Loucy (cell line): ENCODE data around the gene ALPG.
"Not testable (repeated sequence)": the region's sequence is repeated elsewhere in the genome, so short reads cannot be mapped to it uniquely, and the experiment has no call there.

Experiments used
- H2AFZ ChIP-seq: fragments of 200-600 bp; sonication (generic); 2 replicates; pipeline ENCODE4 v1.6.0; 2016; ENCODE audit warnings: antibody characterized with exemption, mild to moderate bottlenecking, low read length, moderate library complexity
- H3F3A ChIP-seq: fragments of 200-600 bp; 2 replicates; pipeline ENCODE4 v1.6.0; 2016; ENCODE audit warnings: antibody characterized with exemption, low read depth, mild to moderate bottlenecking
- H3K27me3 ChIP-seq: fragments of 200-600 bp; sonication (generic); 2 replicates; pipeline ENCODE4 v1.6.1; 2014; ENCODE audit warnings: low read length, mild to moderate bottlenecking; ENCODE audit not compliant: insufficient read depth, poor library complexity, severe bottlenecking
- H3K36me3 ChIP-seq: fragments of 200-600 bp; sonication (generic); 2 replicates; pipeline ENCODE4 v1.6.1; 2016; ENCODE audit warnings: low read length; ENCODE audit not compliant: insufficient read depth
- H3K4me1 ChIP-seq: fragments of 200-600 bp; sonication (generic); 2 replicates; pipeline ENCODE4 v1.5.1; 2014; ENCODE audit warnings: low read length, mild to moderate bottlenecking; ENCODE audit not compliant: insufficient read depth, poor library complexity, severe bottlenecking
- H3K4me2 ChIP-seq: fragments of 200-600 bp; sonication (generic); 2 replicates; pipeline ENCODE4 v1.6.0; 2014; ENCODE audit warnings: antibody characterized with exemption, low read length, low read depth, mild to moderate bottlenecking; ENCODE audit not compliant: poor library complexity, severe bottlenecking
- H3K4me3 ChIP-seq: fragments of 200-600 bp; sonication (generic); 2 replicates; pipeline ENCODE4 v1.5.1; 2014; ENCODE audit warnings: low read length, mild to moderate bottlenecking, mixed read lengths; ENCODE audit not compliant: poor library complexity, severe bottlenecking
- H3K79me2 ChIP-seq: fragments of 200-600 bp; sonication (generic); 2 replicates; pipeline ENCODE4 v1.6.1; 2014; ENCODE audit warnings: low read length; ENCODE audit not compliant: insufficient read depth
- H3K9ac ChIP-seq: fragments of 200-600 bp; sonication (generic); 2 replicates; pipeline ENCODE4 v1.6.0; 2014; ENCODE audit warnings: mild to moderate bottlenecking, low read depth, low read length, moderate library complexity; ENCODE audit not compliant: poor library complexity, severe bottlenecking
- H3K9me2 ChIP-seq: fragments of 200-600 bp; sonication (generic); replicated peaks from 2 replicates; pipeline ENCODE4 v1.6.1; 2016; ENCODE audit warnings: low read depth, low read length, mixed read lengths
- H3K9me3 ChIP-seq: fragments of 200-600 bp; sonication (generic); 2 replicates; pipeline ENCODE4 v1.6.1; 2014; ENCODE audit warnings: mild to moderate bottlenecking, antibody characterized with exemption, low read length, low read depth; ENCODE audit not compliant: insufficient read depth
- H4K20me1 ChIP-seq: fragments of 200-600 bp; sonication (generic); 2 replicates; pipeline ENCODE4 v1.6.0; 2014; ENCODE audit warnings: antibody characterized with exemption, low read length, mild to moderate bottlenecking; ENCODE audit not compliant: insufficient read depth, poor library complexity, severe bottlenecking
- EZH2phosphoT487 ChIP-seq: fragments of 200-600 bp; IDR thresholded peaks from 2 replicates; pipeline ENCODE4 v1.6.1; 2018; ENCODE audit warnings: antibody characterized with exemption, mild to moderate bottlenecking, moderate library complexity, borderline replicate concordance
- TF ChIP-seq, protein P1 (sequence below): fragments of 200-600 bp; sonication (generic); conservative IDR thresholded peaks from 2 replicates; pipeline ENCODE4 v1.5.1; 2014; ENCODE audit warnings: mild to moderate bottlenecking, antibody characterized with exemption, low read length

ALPG gene

DNA sequence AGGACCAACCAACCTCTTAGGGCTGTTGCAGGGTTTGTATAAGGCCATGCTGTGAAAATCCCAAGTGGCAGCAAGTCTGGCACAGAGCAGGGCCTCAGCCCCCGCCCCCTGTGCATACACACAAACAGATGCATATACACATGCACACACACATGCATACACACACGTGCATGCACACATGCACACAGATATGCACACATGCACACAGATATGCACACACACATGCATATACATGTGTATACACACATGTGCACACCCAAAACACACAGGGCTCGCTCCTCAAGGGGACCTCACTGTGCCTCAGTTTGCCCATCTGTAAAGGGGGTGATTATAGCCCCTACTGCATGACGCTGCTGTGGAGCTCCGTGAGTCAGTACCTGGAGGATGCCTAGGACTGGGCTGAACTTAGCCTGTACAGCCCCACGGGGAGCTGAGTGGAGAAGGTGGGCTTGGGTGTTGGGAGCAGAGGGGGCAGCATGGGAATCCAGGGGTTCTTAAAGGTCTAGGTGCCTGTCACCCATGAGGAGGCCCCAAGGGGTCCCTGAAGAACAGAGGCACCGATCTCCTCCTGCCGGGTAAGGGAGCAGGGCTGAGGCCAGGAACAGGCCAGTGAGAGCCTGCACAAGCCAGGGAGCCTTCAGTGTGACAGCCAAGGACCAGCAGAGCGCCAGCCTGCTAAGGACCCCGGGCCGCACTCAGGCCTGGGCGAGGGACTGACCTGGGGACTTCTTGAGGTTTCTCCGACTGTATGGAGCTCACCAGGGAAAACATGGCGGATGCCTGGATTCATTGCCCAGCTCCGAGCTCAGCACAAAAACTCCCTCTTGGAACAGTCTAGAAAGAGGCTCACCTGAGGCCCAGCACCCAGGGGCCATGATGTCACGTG, 25.3 kb downstream of the ALPG start:
- no peaks in the 10 kb centered on the region for H3K9me3 ChIP-seq
- H3K4me2 ChIP-seq = no peak overlapping the region
- H3F3A ChIP-seq = no peaks in the 10 kb centered on the region
- H3K27me3 ChIP-seq = no peaks in the 10 kb centered on the region
- H3K9me2 ChIP-seq = no peaks in the 10 kb centered on the region
- H3K4me3 ChIP-seq = no peak overlapping the region
- H3K36me3 ChIP-seq = no peaks in the 10 kb centered on the region
- H4K20me1 ChIP-seq = no peaks in the 10 kb centered on the region
- TF ChIP-seq EZH2phosphoT487 = no peak
- no peak overlapping the region for H3K9ac ChIP-seq
- no peaks in the 10 kb centered on the region for H3K79me2 ChIP-seq
- no peaks in the 10 kb centered on the region for H3K4me1 ChIP-seq
- H2AFZ ChIP-seq = no peak overlapping the region

DNA sequence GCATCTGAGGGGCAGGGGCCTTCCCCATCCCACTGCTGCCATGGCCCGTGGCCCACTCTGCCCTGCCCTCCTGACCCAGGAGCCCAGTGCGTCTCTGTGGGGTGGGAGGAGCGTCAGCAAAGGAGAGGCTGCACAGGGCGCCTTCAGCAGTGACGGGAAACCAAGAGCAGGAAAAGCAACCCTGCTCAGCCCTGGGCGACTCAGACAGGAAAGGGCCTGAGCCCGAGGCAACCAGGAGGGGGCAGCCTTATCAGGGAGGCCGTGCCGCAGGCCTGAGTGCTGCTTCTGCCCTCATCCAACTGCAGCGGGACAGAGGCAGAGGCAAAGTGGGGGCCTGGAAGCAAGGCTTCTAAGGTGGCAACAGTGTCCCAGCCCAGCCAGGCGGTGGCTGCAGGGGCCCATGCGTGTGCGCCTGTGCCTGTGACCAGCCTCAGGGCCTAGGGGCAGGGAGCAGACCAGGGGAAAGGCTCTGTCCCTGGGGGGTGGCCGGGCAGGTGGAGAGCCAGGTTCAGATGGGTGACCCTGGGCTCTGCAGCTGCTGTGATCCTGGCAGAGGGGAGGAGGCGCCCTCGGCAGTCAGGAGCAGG, 26.0 kb downstream of the ALPG start:
- Histone ChIP-seq H3K4me3 (no peak overlapping the region), H3F3A (no peaks in the 10 kb centered on the region), H3K4me2 (no peak overlapping the region), H3K9ac (no peak overlapping the region), H3K27me3 (no peaks in the 10 kb centered on the region), H3K36me3 (no peaks in the 10 kb centered on the region), H3K9me2 (no peaks in the 10 kb centered on the region), H3K9me3 (no peaks in the 10 kb centered on the region), H3K4me1 (no peaks in the 10 kb centered on the region), H2AFZ (no peak overlapping the region; the same call in 1 of the 2 replicates), H3K79me2 (no peaks in the 10 kb centered on the region), H4K20me1 (no peaks in the 10 kb centered on the region)
- no peak for TF ChIP-seq EZH2phosphoT487
- TF ChIP-seq, protein P1, sequence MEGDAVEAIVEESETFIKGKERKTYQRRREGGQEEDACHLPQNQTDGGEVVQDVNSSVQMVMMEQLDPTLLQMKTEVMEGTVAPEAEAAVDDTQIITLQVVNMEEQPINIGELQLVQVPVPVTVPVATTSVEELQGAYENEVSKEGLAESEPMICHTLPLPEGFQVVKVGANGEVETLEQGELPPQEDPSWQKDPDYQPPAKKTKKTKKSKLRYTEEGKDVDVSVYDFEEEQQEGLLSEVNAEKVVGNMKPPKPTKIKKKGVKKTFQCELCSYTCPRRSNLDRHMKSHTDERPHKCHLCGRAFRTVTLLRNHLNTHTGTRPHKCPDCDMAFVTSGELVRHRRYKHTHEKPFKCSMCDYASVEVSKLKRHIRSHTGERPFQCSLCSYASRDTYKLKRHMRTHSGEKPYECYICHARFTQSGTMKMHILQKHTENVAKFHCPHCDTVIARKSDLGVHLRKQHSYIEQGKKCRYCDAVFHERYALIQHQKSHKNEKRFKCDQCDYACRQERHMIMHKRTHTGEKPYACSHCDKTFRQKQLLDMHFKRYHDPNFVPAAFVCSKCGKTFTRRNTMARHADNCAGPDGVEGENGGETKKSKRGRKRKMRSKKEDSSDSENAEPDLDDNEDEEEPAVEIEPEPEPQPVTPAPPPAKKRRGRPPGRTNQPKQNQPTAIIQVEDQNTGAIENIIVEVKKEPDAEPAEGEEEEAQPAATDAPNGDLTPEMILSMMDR = peak; percentile 46

DNA sequence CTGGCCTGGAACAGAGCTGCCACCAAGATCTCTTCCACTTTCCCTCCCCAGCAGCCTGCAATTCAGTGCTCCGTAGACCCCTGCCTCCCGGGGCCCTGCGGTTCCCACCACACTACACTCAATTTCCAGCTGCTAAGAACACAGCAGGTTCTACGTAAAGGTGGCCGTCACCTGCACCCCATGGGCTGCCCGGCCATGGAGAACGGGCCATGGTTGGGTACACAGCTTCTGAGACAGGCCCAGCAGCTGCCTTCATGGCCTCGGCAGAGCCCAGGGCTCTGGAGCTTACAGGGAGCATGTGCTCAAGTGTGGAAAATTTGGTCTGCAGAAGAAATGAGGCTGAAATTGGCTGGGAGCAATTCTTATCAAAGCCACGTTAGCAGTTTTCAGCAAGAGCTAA, 27.0 kb downstream of the ALPG start:
- not testable (repeated sequence) for H3K9me2 ChIP-seq, H3K4me1 ChIP-seq, H3F3A ChIP-seq, H4K20me1 ChIP-seq, H3K36me3 ChIP-seq, H3K9me3 ChIP-seq, H3K4me2 ChIP-seq, H3K27me3 ChIP-seq, H2AFZ ChIP-seq, H3K9ac ChIP-seq, H3K4me3 ChIP-seq, H3K79me2 ChIP-seq

DNA sequence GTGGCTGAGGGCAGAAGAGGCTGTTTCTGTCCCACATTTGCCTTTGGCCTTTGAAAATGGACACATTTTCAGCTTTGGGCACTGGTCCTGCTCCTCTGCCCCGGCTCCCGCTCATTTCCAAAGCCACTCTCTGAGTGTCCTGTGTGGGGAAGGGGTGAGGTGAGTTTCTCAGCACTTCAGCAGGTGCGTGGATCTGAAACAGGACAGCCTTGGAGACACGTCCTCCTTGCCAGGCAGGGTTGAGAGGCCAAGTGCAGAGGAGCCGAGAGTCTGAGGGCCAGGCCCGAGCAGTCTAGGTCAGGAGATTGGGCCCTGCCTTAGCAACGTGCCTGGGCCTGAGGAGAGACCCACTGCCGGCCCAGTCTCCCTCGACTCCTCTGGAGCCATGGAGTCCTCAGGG, 27.4 kb downstream of the ALPG start:
- H3K4me2 ChIP-seq = no peak overlapping the region
- TF ChIP-seq, protein P1 = no peak
- no peak for TF ChIP-seq EZH2phosphoT487
- no peaks in the 10 kb centered on the region for H3F3A ChIP-seq
- H2AFZ ChIP-seq = no peak overlapping the region
- H4K20me1 ChIP-seq = no peaks in the 10 kb centered on the region
- no peaks in the 10 kb centered on the region for H3K4me1 ChIP-seq
- H3K9me3 ChIP-seq = no peaks in the 10 kb centered on the region
- H3K4me3 ChIP-seq = no peak overlapping the region
- no peaks in the 10 kb centered on the region for H3K36me3 ChIP-seq
- H3K79me2 ChIP-seq = no peaks in the 10 kb centered on the region
- no peaks in the 10 kb centered on the region for H3K27me3 ChIP-seq
- H3K9ac ChIP-seq = no peak overlapping the region
- H3K9me2 ChIP-seq = no peaks in the 10 kb centered on the region
